ENCODE data around the gene LACRT.
"Not testable (repeated sequence)": the region's sequence is repeated elsewhere in the genome, so short reads cannot be mapped to it uniquely, and the experiment has no call there.

Gene LACRT

GRCh38 chr12:54634795-54635194 lies at the start of gene LACRT:
LACRT (minus strand) TSS chr12:54634895; CDS start chr12:54634841, 54 bp downstream.
- DNase-seq (ENCODE audit: low read depth in 2 of 2): no peak

DNA sequence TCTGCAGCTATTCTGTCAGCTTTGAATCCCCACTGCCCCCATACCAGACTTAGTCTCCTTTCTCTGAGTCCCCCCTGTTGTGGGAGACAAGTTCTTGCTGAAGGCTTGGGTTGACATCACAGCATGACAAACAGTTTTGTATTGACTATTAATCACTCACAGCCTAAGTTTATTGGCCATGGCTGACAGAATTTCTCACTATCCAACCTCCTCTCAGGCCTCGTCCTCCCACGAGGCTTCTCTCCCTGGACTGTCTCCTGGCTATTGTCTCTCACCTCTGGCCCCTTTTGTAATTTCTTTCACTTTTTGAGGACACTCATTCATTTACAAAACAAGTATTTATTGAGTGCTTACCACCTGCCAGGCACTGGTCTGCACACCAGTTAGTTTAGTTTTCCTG lies 48.7 kb upstream of the LACRT start:
- no peak for DNase-seq (ENCODE audit: low read depth in 2 of 2)

GRCh38 chr12:54682674-54683073 lies 48.0 kb upstream of the LACRT start:
- DNase-seq (ENCODE audit: low read depth in 2 of 2): no peak

GRCh38 chr12:54680374-54680773 lies 45.7 kb upstream of the LACRT start:
- DNase-seq (ENCODE audit: low read depth in 2 of 2): no peak

DNA sequence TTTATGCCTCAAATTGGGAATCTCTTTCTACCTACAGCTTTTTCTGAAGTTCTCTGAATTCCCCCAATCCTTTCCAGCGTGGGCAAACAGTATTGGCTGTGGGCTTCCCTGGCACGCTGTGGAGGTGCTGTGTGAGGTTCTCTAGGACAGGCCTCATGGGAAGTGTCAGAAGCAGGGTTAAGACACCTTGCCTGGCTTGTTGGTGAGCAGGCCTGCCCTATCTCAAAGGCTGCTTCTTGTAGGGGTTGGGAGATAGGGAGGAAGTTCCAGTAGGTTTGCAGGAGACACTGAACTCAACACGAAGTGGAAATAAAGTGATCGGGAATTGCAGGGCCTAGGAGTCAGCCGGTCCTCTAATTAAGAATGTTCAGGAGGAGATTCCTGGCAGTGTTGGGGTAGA lies 43.4 kb upstream of the LACRT start:
- DNase-seq (ENCODE audit: low read depth in 2 of 2): no peak

DNA sequence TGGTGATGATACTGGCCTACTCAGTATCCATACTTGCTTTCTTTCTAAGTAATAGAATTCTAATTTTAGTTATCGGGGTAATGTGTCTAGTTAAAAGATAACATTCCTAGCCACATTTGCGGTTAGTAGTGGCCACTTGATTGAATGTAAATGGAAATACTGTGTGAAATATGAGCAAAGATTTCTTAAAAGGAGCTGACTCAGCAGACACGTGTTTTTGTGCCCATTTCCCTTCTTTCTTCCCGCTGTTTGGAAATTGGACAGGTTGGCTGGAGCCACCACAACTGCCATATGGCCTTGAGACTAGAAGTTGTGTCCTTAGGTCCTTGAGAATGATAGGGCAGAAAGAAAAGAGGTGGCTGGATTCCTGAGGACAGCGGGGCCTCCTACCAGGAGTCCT lies 33.2 kb upstream of the LACRT start:
- DNase-seq (ENCODE audit: low read depth in 2 of 2): no peak

- no peak for DNase-seq (ENCODE audit: low read depth in 2 of 2)
Observed at GRCh38 chr12:54666008-54666407, 31.3 kb upstream of the LACRT start.

- not testable (repeated sequence) for DNase-seq (ENCODE audit: low read depth in 2 of 2)
Observed at GRCh38 chr12:54665022-54665635, 30.4 kb upstream of the LACRT start.

GRCh38 chr12:54663603-54664002 lies 28.9 kb upstream of the LACRT start:
- no peak for DNase-seq (ENCODE audit: low read depth in 2 of 2)

DNA sequence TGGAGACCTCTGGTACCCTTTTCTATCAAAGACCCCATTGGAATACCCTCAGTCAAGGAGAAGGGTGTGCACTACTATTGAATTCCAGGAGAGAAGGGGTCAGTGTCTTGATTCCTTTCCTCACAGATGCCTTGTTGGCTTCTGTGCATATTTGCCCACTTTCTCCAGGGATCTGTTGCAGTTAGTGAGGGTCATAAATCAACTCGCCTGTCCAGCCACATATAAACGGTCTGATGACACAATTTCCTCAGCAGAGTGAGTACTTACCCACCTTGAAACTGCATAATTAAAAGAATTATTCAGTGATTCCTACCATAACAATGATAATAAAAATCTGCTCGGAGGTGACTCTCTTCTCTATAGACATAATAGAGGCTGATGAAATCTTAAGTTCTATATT lies 27.3 kb upstream of the LACRT start:
- DNase-seq (ENCODE audit: low read depth in 2 of 2): no peak

DNA sequence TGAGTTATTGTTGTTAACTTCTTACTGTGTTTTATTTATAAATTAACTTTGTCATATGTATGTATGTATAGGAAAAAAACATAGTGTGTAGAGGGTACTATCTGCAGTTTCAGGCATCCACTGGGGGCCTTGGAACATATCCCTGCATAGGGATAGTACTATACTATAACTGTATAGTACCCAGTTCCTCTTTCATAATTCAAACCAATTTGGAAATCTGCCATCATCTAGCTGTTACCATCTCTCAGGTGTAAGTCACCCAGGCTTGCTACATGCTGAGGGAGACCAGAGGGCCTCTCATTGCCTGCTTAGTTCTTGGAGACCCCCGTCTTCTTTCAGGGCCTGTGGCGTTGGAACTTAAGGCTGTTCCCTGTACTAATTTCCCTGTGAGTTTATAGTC lies 26.4 kb upstream of the LACRT start:
- no peak for DNase-seq (ENCODE audit: low read depth in 2 of 2)

DNA sequence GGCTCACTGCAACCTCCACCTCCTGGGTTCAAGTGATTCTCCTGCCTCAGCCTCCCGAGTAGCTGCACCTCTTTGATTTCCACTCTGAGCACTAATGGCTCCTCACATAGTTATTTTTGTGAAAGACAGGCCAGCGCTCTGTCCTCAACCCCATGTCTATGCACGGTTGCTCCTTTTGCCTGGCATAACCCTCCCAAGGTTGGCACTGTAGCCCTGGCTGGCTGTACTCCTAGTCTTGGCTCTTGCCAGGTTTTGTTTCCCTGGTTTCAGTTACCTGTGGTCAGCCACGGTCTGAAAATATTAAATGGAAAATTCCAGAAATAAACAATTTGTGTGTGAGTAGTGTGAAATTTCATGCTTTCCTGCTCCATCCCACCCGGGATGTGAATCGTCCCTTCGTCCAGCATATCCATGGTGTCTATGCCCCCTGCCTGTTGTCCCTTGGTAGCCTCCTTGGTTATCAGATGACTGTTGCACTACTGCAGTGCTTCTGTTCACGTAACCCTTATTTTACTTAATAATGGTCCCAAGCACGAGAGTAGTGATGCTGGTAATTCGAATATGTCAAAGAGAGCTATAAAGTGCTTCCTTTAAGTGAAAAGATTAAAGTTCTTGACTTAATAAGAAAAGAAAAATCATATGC lies 25.7 kb upstream of the LACRT start:
- DNase-seq (ENCODE audit: low read depth in 2 of 2): no peak

GRCh38 chr12:54658306-54659264 lies 23.9 kb upstream of the LACRT start:
- DNase-seq (ENCODE audit: low read depth in 2 of 2): peak in 1 of 2 donors; percentile 9

DNA sequence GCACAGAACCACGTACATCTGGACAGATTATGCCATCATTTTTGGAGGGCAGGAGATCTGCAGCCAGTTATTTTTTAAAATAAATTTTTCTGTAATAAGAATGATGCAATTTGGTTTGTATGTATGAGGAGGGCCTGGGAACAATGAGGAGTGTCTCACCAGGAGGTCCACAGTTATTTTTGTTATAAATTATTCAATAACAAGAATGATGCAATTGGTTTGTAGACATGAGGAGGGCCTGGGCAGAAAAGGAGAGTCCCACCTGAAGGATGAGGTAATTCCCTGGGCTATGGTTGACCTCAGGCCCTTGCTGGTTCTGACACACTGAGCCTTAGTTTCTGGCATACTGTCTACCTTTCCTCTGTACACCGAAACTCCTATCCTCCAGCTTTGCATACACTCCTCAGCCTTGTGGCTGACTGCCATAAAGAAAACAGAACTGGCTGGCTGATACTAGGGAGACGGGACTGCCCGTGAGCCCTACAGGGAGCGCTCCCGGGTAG lies 22.5 kb upstream of the LACRT start:
- DNase-seq (ENCODE audit: low read depth in 2 of 2): no peak

GRCh38 chr12:54654926-54655325 lies 20.2 kb upstream of the LACRT start:
- DNase-seq (ENCODE audit: low read depth in 2 of 2): no peak

DNA sequence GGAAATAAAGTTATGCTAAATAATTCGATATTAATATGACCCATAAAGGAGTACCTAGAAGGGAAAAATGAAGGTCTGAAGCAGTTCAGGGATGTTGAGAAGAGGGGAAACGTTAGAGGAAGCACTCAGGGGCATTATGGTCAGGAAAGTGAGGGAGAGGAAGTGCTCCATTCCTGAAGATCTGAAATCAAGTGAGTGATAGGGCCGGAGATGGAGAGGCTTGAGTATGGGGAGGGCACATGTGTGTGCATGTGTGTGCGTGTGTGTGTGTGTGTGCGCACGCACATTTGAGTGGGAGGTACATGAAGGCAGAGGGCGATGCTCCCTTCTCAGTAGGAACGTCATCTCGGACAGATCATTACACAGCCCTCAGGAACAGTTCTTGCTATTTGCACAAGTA lies 18.3 kb upstream of the LACRT start:
- no peak for DNase-seq (ENCODE audit: low read depth in 2 of 2)

DNA sequence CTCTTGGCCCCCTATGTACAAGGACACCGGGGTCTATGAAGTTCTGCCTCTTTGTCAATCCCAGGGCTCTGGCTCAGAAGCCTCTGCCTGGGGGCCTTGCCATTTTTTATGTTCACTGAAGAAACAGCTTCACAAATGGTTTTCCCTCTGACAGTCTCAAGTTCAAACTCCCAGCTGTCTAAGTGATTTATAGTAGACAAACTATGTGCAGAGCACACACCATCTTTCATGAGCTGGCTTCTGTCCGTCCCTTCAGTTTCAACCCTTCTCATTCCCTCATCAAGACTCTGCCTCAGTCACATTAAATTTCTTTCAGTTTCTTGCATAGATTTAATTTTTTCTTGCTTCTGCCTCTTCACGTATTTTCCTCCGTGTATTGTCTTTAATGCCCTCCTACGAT lies 16.2 kb upstream of the LACRT start:
- no peak for DNase-seq (ENCODE audit: low read depth in 2 of 2)

- no peak for DNase-seq (ENCODE audit: low read depth in 2 of 2)
Observed at GRCh38 chr12:54650409-54650808, 15.7 kb upstream of the LACRT start.

GRCh38 chr12:54649825-54650224 lies 15.1 kb upstream of the LACRT start:
- no peak for DNase-seq (ENCODE audit: low read depth in 2 of 2)

- DNase-seq (ENCODE audit: low read depth in 2 of 2): no peak
Observed at GRCh38 chr12:54648265-54648664, 13.6 kb upstream of the LACRT start, which contains the start of gene DCD. DCD (minus strand) TSS chr12:54648365; CDS start chr12:54648303, 62 bp downstream.

GRCh38 chr12:54641554-54641953 lies 6.9 kb upstream of the LACRT start:
- DNase-seq (ENCODE audit: low read depth in 2 of 2): no peak

GRCh38 chr12:54641089-54641488 lies 6.4 kb upstream of the LACRT start:
- DNase-seq (ENCODE audit: low read depth in 2 of 2): no peak

Data from stimulated activated CD4-positive, alpha-beta T cell treated with anti-CD3 and anti-CD28 coated beads, Interleukin-1b, Interleukin-23, amount 100 ng/mL, for 1 hour (primary cell).